Measurements from ENCODE around the gene TRIM8.

DNA sequence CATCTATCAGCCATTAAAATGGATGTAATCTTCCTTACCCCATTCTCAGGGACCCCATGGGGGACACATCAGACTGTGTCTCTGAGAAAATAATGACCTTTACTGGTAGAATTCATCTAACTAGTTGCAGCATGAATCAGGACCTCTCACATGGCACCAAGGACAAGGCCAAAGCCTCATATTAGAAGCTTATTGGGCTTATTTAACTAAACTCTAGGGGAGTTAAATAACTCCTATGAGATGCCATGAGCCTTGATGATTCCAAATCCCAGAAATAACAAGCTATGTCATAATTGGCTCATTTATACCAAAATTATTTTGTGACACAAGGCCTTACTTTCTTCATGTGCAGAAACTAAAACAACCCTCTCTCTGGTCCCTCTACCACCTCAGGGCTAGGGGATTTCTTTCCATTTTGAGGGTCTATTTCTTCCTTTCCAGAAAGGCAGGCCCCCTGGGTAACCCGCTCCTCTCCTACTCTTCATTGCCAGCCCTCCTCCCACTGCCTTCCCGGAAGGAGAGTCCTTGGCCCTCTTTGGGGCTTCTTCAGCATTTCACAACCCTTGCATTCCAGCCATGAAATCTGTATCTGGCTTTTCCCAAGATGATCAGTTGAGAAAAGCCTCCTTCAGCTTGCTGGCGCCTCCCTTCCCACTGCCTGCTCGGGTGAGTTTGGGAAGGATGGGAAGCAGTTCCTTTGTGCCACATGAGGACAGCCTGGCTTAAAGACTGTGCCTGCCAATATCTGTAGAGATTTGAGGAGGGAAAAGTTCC lies 41.8 kb upstream of the TRIM8 start:
- no peak for TF ChIP-seq POLR2AphosphoS5 (IDR thresholded peaks at IDR 0.05; ENCODE audit: low read depth)
- TF ChIP-seq, protein P1, sequence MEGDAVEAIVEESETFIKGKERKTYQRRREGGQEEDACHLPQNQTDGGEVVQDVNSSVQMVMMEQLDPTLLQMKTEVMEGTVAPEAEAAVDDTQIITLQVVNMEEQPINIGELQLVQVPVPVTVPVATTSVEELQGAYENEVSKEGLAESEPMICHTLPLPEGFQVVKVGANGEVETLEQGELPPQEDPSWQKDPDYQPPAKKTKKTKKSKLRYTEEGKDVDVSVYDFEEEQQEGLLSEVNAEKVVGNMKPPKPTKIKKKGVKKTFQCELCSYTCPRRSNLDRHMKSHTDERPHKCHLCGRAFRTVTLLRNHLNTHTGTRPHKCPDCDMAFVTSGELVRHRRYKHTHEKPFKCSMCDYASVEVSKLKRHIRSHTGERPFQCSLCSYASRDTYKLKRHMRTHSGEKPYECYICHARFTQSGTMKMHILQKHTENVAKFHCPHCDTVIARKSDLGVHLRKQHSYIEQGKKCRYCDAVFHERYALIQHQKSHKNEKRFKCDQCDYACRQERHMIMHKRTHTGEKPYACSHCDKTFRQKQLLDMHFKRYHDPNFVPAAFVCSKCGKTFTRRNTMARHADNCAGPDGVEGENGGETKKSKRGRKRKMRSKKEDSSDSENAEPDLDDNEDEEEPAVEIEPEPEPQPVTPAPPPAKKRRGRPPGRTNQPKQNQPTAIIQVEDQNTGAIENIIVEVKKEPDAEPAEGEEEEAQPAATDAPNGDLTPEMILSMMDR (IDR thresholded peaks at IDR 0.05; ENCODE audit: insufficient read depth, low read length), result no peak
- TF ChIP-seq GABPA (IDR thresholded peaks at IDR 0.05; ENCODE audit: low read depth), result no peak
- TF ChIP-seq, protein P2, sequence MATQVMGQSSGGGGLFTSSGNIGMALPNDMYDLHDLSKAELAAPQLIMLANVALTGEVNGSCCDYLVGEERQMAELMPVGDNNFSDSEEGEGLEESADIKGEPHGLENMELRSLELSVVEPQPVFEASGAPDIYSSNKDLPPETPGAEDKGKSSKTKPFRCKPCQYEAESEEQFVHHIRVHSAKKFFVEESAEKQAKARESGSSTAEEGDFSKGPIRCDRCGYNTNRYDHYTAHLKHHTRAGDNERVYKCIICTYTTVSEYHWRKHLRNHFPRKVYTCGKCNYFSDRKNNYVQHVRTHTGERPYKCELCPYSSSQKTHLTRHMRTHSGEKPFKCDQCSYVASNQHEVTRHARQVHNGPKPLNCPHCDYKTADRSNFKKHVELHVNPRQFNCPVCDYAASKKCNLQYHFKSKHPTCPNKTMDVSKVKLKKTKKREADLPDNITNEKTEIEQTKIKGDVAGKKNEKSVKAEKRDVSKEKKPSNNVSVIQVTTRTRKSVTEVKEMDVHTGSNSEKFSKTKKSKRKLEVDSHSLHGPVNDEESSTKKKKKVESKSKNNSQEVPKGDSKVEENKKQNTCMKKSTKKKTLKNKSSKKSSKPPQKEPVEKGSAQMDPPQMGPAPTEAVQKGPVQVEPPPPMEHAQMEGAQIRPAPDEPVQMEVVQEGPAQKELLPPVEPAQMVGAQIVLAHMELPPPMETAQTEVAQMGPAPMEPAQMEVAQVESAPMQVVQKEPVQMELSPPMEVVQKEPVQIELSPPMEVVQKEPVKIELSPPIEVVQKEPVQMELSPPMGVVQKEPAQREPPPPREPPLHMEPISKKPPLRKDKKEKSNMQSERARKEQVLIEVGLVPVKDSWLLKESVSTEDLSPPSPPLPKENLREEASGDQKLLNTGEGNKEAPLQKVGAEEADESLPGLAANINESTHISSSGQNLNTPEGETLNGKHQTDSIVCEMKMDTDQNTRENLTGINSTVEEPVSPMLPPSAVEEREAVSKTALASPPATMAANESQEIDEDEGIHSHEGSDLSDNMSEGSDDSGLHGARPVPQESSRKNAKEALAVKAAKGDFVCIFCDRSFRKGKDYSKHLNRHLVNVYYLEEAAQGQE (IDR thresholded peaks at IDR 0.05; ENCODE audit: insufficient replicate concordance, low read depth), result no peak

Data from HL-60 (cell line).